Retinal pigment epithelial cell (primary cell): ENCODE data around the gene TDRD10.

ENCODE experiments used
- DNase-seq: peaks from one replicate; pipeline ENCODE4 v3.0.0-alpha.2; 2010; ENCODE audit warnings: low read depth
- H3K4me3 ChIP-seq: 2 replicates; pipeline ENCODE4 v1.5.1; 2011; ENCODE audit warnings: mild to moderate bottlenecking, low read length, control low read depth, moderate library complexity
- CTCF ChIP-seq: conservative IDR thresholded peaks from 2 replicates; pipeline ENCODE4 v1.5.1; 2011; ENCODE audit warnings: low read depth, low read length, control low read depth, inconsistent platforms

The TDRD10 gene

GRCh38 chr1:154502066-154502743, at the start of gene TDRD10, which contains the start of gene SHE:
Gene TDRD10, plus strand, starts transcription at chr1:154502219. Its CDS starts 4,685 bp downstream, at chr1:154506904.
Gene SHE, minus strand, starts transcription at chr1:154502412. Its CDS starts 386 bp downstream, at chr1:154502026.
- DNase-seq = no peak
- H3K4me3 ChIP-seq = no peak within 1 kb of the TSS
- TF ChIP-seq CTCF = no peak

GRCh38 chr1:154453161-154453560, 48.9 kb upstream of the TDRD10 start:
- no peak for TF ChIP-seq CTCF
- H3K4me3 ChIP-seq = no peak overlapping the region
- DNase-seq = no peak

GRCh38 chr1:154453574-154454352, 48.3 kb upstream of the TDRD10 start:
- H3K4me3 ChIP-seq = no peak overlapping the region
- no peak for DNase-seq
- TF ChIP-seq CTCF = no peak

- H3K4me3 ChIP-seq = no peak overlapping the region
- no peak for DNase-seq
- TF ChIP-seq CTCF = no peak
These were observed 47.5 kb upstream of the TDRD10 start for GRCh38 chr1:154454386-154455120.

GRCh38 chr1:154456631-154457030, 45.4 kb upstream of the TDRD10 start:
- no peak for DNase-seq
- no peak for TF ChIP-seq CTCF
- H3K4me3 ChIP-seq = no peak overlapping the region

- TF ChIP-seq CTCF = no peak
- H3K4me3 ChIP-seq = no peak overlapping the region
- DNase-seq = no peak
These were observed 42.9 kb upstream of the TDRD10 start for GRCh38 chr1:154459080-154459479.
